GM06990 (cell line): ENCODE data around the gene CARD19.
"Not testable (repeated sequence)": the region's sequence is repeated elsewhere in the genome, so short reads cannot be mapped to it uniquely, and the experiment has no call there.

ENCODE experiments used
- DNase-seq: peaks from one replicate; pipeline ENCODE4 v3.0.0-alpha.2; 2011; ENCODE audit not compliant: insufficient read length; ENCODE audit errors: extremely low read depth
- H3K27me3 ChIP-seq: replicated peaks from 2 replicates; pipeline ENCODE4 v1.6.0; 2011; ENCODE audit warnings: low read length; ENCODE audit not compliant: control insufficient read depth, insufficient read depth
- H3K36me3 ChIP-seq: 2 replicates; pipeline ENCODE4 v1.5.1; 2011; ENCODE audit warnings: low read length; ENCODE audit not compliant: control insufficient read depth, insufficient read depth
- H3K4me3 ChIP-seq: replicated peaks from 2 replicates; pipeline ENCODE4 v1.5.1; 2011; ENCODE audit warnings: low read depth, mild to moderate bottlenecking, control low read depth, low read length
- CTCF ChIP-seq: IDR thresholded peaks from 2 replicates; pipeline ENCODE4 v1.5.1; 2011; ENCODE audit warnings: low read length, control low read depth, mild to moderate bottlenecking, inconsistent platforms; ENCODE audit not compliant: insufficient read depth, poor library complexity, severe bottlenecking

Gene CARD19

GRCh38 chr9:93114169-93114983, 18.4 kb downstream of the CARD19 start:
- no peaks in the 10 kb centered on the region for H3K27me3 ChIP-seq
- peak; percentile 6 for DNase-seq
- H3K36me3 ChIP-seq, result peaks cover 2% of the 10 kb centered on the region; the same call in 1 of the 2 replicates
- TF ChIP-seq CTCF, result no peak
- H3K4me3 ChIP-seq, result no peak overlapping the region

GRCh38 chr9:93114984-93115335, 18.9 kb downstream of the CARD19 start:
- H3K27me3 ChIP-seq, result no peaks in the 10 kb centered on the region
- DNase-seq, result no peak
- no peak overlapping the region for H3K4me3 ChIP-seq
- TF ChIP-seq CTCF, result no peak
- H3K36me3 ChIP-seq, result peaks cover 2% of the 10 kb centered on the region; the same call in 1 of the 2 replicates

- Histone ChIP-seq H3K27me3 (no peaks in the 10 kb centered on the region), H3K4me3 (no peak overlapping the region), H3K36me3 (peaks cover 2% of the 10 kb centered on the region; the same call in 1 of the 2 replicates)
- TF ChIP-seq CTCF, result no peak
- DNase-seq, result no peak
These were observed 19.6 kb downstream of the CARD19 start for GRCh38 chr9:93115486-93116071.

GRCh38 chr9:93116072-93116961, 20.3 kb downstream of the CARD19 start:
- peak; percentile 9 for DNase-seq
- no peaks in the 10 kb centered on the region for H3K27me3 ChIP-seq
- peaks cover 2% of the 10 kb centered on the region; the same call in 1 of the 2 replicates for H3K36me3 ChIP-seq
- no peak for TF ChIP-seq CTCF
- H3K4me3 ChIP-seq, result no peak overlapping the region

GRCh38 chr9:93117521-93117920, 21.5 kb downstream of the CARD19 start:
- not testable (repeated sequence) for DNase-seq, H3K36me3 ChIP-seq, H3K4me3 ChIP-seq, H3K27me3 ChIP-seq
